Sigmoid colon (tissue), 7 donors: ENCODE data around the gene TMEM132D. TPM values are rescaled to one million over a fixed set of nuclear protein-coding genes. Genes with fewer than 3 reads are reported as not detected.

ENCODE experiments used
- DNase-seq: peaks from one replicate; pipeline ENCODE4 v3.0.0-alpha.2; 2019
- H3K27ac ChIP-seq, 4 donors: fragments of 200-600 bp; sonication (generic); one replicate each; pipeline ENCODE4 v1.5.1; 2016 to 2019; ENCODE audit warnings: mild to moderate bottlenecking in 1 of 4
- H3K27me3 ChIP-seq, 3 donors: fragments of 200-600 bp; sonication (generic); one replicate each; pipeline ENCODE4 v1.5.1; 2019; ENCODE audit warnings: mild to moderate bottlenecking in 1 of 3
- H3K36me3 ChIP-seq, 4 donors: fragments of 200-600 bp; sonication (generic); one replicate each; pipeline ENCODE4 v1.5.1; 2016 to 2019
- H3K4me1 ChIP-seq, 4 donors: fragments of 200-600 bp; sonication (generic); one replicate each; pipeline ENCODE4 v1.5.1; 2017 to 2019
- H3K4me3 ChIP-seq, 4 donors: fragments of 200-600 bp; sonication (generic); one replicate each; pipeline ENCODE4 v1.5.1; 2017 to 2019; ENCODE audit warnings: mild to moderate bottlenecking in 2 of 4, moderate library complexity in 1 of 4
- H3K9me3 ChIP-seq, 4 donors: fragments of 200-600 bp in 3 of 4; sonication (generic) in 3 of 4; one replicate each; pipeline versions ENCODE4 v1.5.1 to v1.6.1; 2013 to 2019
- CTCF ChIP-seq, 4 experiments: fragments of 450-650 bp in 3 of 4; fragments of 200-600 bp in 1 of 4; IDR thresholded peaks; one replicate each; pipeline ENCODE4 v1.5.1; 2016 to 2019; ENCODE audit warnings: antibody characterized with exemption in 4 of 4, mild to moderate bottlenecking in 3 of 4, moderate library complexity in 2 of 4
- EP300 ChIP-seq, 4 donors: sonication (generic); formaldehyde crosslinking; IDR thresholded peaks; one replicate each; pipeline ENCODE4 v1.6.1; 2017; ENCODE audit warnings: antibody characterized with exemption in 4 of 4
- POLR2A ChIP-seq, 2 donors: fragments of 450-650 bp; IDR thresholded peaks; one replicate each; pipeline ENCODE4 v1.6.1; 2016; ENCODE audit warnings: antibody characterized with exemption in 2 of 2, mild to moderate bottlenecking in 2 of 2, moderate library complexity in 2 of 2
- POLR2AphosphoS5 ChIP-seq, 4 donors: sonication (generic); formaldehyde crosslinking; IDR thresholded peaks; one replicate each; pipeline ENCODE4 v1.6.1; 2017; ENCODE audit warnings: antibody characterized with exemption in 4 of 4
- WGBS, 2 donors: extraction: QIAGEN DNeasy Blood & Tissue Kit; methylation state at CpG; one replicate each; pipeline ENCODE4 v1.1.7; 2013; 5-methylcytosine and 5-hydroxymethylcytosine counted together
- intact Hi-C: fragments of 100-400 bp; cut with DNase I; formaldehyde crosslinking; loops from one replicate; pipeline ENCODE4 v1.15.1; 2023
- polyA plus RNA-seq, 3 donors: library from polyadenylated mRNA; stranded (reverse); fragments of 200-250 nt; gene quantifications; one replicate each; pipeline ENCODE4 v1.2.3, GENCODE V29; 2013
- total RNA-seq, 4 donors: library from RNA; depleted of rRNA; stranded (reverse); fragments of >200 nt; gene quantifications; one replicate each; pipeline ENCODE4 v1.1.0, GENCODE V29; 2016
- donor health status: healthy with polysubstance abuse.
- donor health status: Bipolar disorder and iron deficiency.
- donor health status: healthy.

Gene TMEM132D
- total and polyA plus RNA-seq, 7 donors, result under 0.01 to 0.03 (median under 0.01) TPM; not detected in 3

GRCh38 chr12:129110575-129110974, 793.2 kb downstream of the TMEM132D start:
- Histone ChIP-seq H3K9me3 (peaks cover 0 to 4% (median 0%) of the 10 kb centered on the region in 4 donors), H3K27ac (no peak overlapping the region), H3K4me3 (no peak overlapping the region), H3K27me3 (no peaks in the 10 kb centered on the region), H3K4me1 (no peaks in the 10 kb centered on the region), H3K36me3 (no peaks in the 10 kb centered on the region)
- TF ChIP-seq EP300 (IDR thresholded peaks at IDR 0.05), result no peak
- no peak for TF ChIP-seq CTCF (IDR thresholded peaks at IDR 0.05)
- no peak for TF ChIP-seq POLR2A (IDR thresholded peaks at IDR 0.05)
- TF ChIP-seq POLR2AphosphoS5 (IDR thresholded peaks at IDR 0.05), result no peak
- intact Hi-C loops, result no loop called here
- 79 to 89% methylated on average over 8 of the region's 8 CpGs for WGBS, 2 donors
- no peak for DNase-seq

GRCh38 chr12:129109174-129110001, 794.4 kb downstream of the TMEM132D start:
- DNase-seq, result no peak
- Histone ChIP-seq H3K4me3 (no peak overlapping the region), H3K27ac (no peak overlapping the region), H3K4me1 (no peaks in the 10 kb centered on the region), H3K36me3 (no peaks in the 10 kb centered on the region), H3K9me3 (peaks cover 0 to 4% (median 0%) of the 10 kb centered on the region in 4 donors), H3K27me3 (no peaks in the 10 kb centered on the region)
- TF ChIP-seq POLR2A (IDR thresholded peaks at IDR 0.05) (no peak), POLR2AphosphoS5 (IDR thresholded peaks at IDR 0.05) (no peak), EP300 (IDR thresholded peaks at IDR 0.05) (no peak), CTCF (IDR thresholded peaks at IDR 0.05) (no peak)
- intact Hi-C loops, result no loop called here
- WGBS, 2 donors, result 84 to 85% methylated on average over 17 of the region's 17 CpGs

GRCh38 chr12:129106772-129107171, 797.1 kb downstream of the TMEM132D start:
- Histone ChIP-seq H3K27ac (no peak overlapping the region), H3K9me3 (peaks cover 0 to 5% (median 2%) of the 10 kb centered on the region in 4 donors), H3K36me3 (no peaks in the 10 kb centered on the region), H3K27me3 (no peaks in the 10 kb centered on the region), H3K4me3 (no peak overlapping the region), H3K4me1 (no peaks in the 10 kb centered on the region)
- no peak for TF ChIP-seq EP300 (IDR thresholded peaks at IDR 0.05)
- no peak for TF ChIP-seq POLR2A (IDR thresholded peaks at IDR 0.05)
- no peak for TF ChIP-seq CTCF (IDR thresholded peaks at IDR 0.05)
- no peak for TF ChIP-seq POLR2AphosphoS5 (IDR thresholded peaks at IDR 0.05)
- intact Hi-C loops, result no loop called here
- WGBS, 2 donors, result 83 to 86% methylated on average over 2 of the region's 2 CpGs
- DNase-seq, result no peak

DNA sequence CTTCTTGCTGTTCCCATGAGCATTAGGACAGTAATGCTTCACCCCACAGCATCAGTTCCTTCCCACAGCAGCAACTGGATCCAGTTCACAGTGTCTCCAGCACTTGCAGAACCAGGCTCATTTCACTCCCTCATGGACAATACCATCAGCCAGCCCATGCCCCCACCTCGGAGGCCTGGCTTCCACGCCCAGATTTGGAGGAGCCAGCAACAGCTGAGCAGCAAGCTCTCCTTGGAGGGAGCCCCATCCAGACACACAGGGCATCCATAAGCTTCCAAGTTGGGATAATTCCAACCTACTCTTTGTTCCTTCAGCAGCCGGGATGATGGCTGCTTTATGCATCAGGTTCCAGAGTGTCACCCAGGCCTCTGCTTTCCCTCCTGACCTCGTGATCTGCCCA, 800.6 kb downstream of the TMEM132D start:
- no peak for DNase-seq
- Histone ChIP-seq H3K4me3 (no peak overlapping the region), H3K4me1 (no peaks in the 10 kb centered on the region), H3K9me3 (peaks cover 0 to 10% (median 2%) of the 10 kb centered on the region in 4 donors), H3K27me3 (no peaks in the 10 kb centered on the region), H3K27ac (no peak overlapping the region), H3K36me3 (no peaks in the 10 kb centered on the region)
- no peak for TF ChIP-seq EP300 (IDR thresholded peaks at IDR 0.05)
- TF ChIP-seq CTCF (IDR thresholded peaks at IDR 0.05), result no peak
- TF ChIP-seq POLR2A (IDR thresholded peaks at IDR 0.05), result no peak
- no peak for TF ChIP-seq POLR2AphosphoS5 (IDR thresholded peaks at IDR 0.05)
- intact Hi-C loops, result no loop called here
- WGBS, 2 donors, result 58 to 64% methylated on average over 4 of the region's 4 CpGs
